T-helper 2 cell treated with Interferon-gamma antibody and Interleukin-4, amounts not matched to agents 5 μg/mL and 100 μg/mL, for 36 hours (primary cell): ENCODE measurements around the gene PLD3.

Source experiments
- DNase-seq: peaks from one replicate; pipeline ENCODE4 v3.0.0; 2021; ENCODE audit warnings: low spot score
- H3K27ac Mint-ChIP-seq: one replicate; pipeline ENCODE4 v1.8.0; 2021; ENCODE audit warnings: mild to moderate bottlenecking, mixed read lengths
- H3K27me3 Mint-ChIP-seq: one replicate; pipeline ENCODE4 v1.8.0; 2021; ENCODE audit warnings: low read depth, mixed read lengths
- H3K36me3 Mint-ChIP-seq: one replicate; pipeline ENCODE4 v1.8.0; 2021; ENCODE audit warnings: low read depth, mixed read lengths
- H3K4me1 Mint-ChIP-seq: one replicate; pipeline ENCODE4 v1.8.0; 2021; ENCODE audit warnings: low read depth, mixed read lengths
- H3K4me3 Mint-ChIP-seq: one replicate; pipeline ENCODE4 v1.8.0; 2022; ENCODE audit warnings: mild to moderate bottlenecking, moderate library complexity, mixed read lengths
- H3K9me3 Mint-ChIP-seq: one replicate; pipeline ENCODE4 v1.8.0; 2021; ENCODE audit warnings: mixed read lengths

Gene PLD3

GRCh38 chr19:40424637-40425449 is 76.3 kb downstream of the PLD3 start:
- DNase-seq, result no peak
- peak overlapping the region; percentile 89 for H3K27ac Mint-ChIP-seq
- H3K27me3 Mint-ChIP-seq, result no peaks in the 10 kb centered on the region
- peak overlapping the region; percentile 87 for H3K4me3 Mint-ChIP-seq
- peaks cover 19% of the 10 kb centered on the region for H3K4me1 Mint-ChIP-seq
- H3K36me3 Mint-ChIP-seq, result peaks cover 7% of the 10 kb centered on the region
- no peaks in the 10 kb centered on the region for H3K9me3 Mint-ChIP-seq

DNA sequence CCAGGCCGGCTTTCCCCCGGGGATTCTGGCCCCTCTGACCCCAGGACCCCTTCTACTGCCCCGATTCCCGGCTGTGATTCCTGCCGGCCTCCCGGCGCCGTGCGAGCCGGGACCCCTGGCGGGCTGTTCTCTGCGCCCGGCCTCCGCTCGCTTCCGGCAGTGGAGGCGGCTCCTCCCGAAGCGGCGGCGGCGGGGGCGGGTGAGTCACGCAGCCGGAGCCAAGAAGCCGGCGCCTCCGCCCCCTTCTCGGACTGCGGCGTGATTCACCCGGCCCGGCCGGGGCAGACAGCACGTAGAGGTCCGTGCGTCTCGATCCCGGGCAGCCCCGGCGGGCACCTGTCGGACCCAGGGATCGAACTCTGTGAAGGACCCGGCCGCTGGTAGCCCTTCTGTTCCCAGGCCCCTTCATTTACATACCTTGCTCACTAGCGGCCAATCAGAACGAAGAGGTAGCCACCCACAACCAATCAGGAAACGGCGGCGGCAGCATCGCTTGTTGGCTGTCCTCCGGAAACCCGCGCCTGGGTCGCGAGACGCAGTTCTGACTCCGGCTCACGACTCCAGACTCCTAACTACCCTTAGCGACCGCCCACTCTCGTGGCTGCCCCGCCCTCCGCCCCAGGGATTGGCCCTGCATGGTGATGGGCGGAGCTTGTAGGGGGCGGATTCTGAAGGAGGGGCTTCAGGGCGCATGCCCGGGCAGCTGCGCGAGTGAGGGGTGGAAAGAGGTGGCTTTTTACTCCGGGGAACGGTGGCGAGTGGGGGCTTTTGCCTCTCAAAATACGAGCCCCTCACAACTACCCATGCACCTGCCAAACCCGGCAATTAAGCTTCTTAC is 77.2 kb downstream of the PLD3 start, which contains the start of gene SERTAD1:
TSS of gene SERTAD1 (minus strand) at position 543 of the 838 bp plus-strand sequence. CDS start 2,446 bp downstream, outside the sequence.
- peak within 1 kb of the TSS; percentile 89 for H3K27ac Mint-ChIP-seq
- H3K36me3 Mint-ChIP-seq, result peaks cover 7% of the 10 kb centered on the region
- H3K27me3 Mint-ChIP-seq, result no peaks in the 10 kb centered on the region
- DNase-seq, result peak; percentile 100
- H3K4me1 Mint-ChIP-seq, result peaks cover 16% of the 10 kb centered on the region
- H3K9me3 Mint-ChIP-seq, result no peaks in the 10 kb centered on the region
- H3K4me3 Mint-ChIP-seq, result peak within 1 kb of the TSS; percentile 87
